K562 (cell line): Measurements from ENCODE around the gene WDR18. TPM values are rescaled to one million over a fixed set of nuclear protein-coding genes. Genes with fewer than 3 reads are reported as not detected.

Source experiments
- ATF1 ChIP-seq, 2 experiments: fragments of 450-650 bp in 1 of 2; IDR thresholded peaks; 2 replicates each; pipeline ENCODE4 v1.6.1; 2016; ENCODE audit warnings: missing compliant biosample characterization in 1 of 2, missing genetic modification characterization in 1 of 2
- CEBPB ChIP-seq: fragments of 450-650 bp; IDR thresholded peaks from 2 replicates; pipeline ENCODE4 v1.6.1; 2016; ENCODE audit warnings: missing genetic modification characterization, missing compliant biosample characterization
- HDAC3 ChIP-seq: fragments of 450-650 bp; IDR thresholded peaks from 2 replicates; pipeline ENCODE4 v1.6.1; 2018; ENCODE audit warnings: borderline replicate concordance, mild to moderate bottlenecking, moderate library complexity; ENCODE audit not compliant: partially characterized antibody
- JUN ChIP-seq, 2 experiments: sonication (generic) in 1 of 2; formaldehyde crosslinking in 1 of 2; IDR thresholded peaks; 2 replicates each; pipeline versions ENCODE4 v1.6.1 to v1.8.0; 2012 to 2022; ENCODE audit warnings: borderline replicate concordance in 2 of 2, mild to moderate bottlenecking in 2 of 2, improper control_type of control experiment in 1 of 2, low read depth in 1 of 2, low read length in 1 of 2, missing genetic modification reagents in 1 of 2
- MGA ChIP-seq: fragments of 450-650 bp; IDR thresholded peaks from 2 replicates; pipeline ENCODE4 v1.6.1; 2016; ENCODE audit warnings: mild to moderate bottlenecking, moderate library complexity
- NCOA1 ChIP-seq: fragments of 450-650 bp; IDR thresholded peaks from 2 replicates; pipeline ENCODE4 v1.6.1; 2016; ENCODE audit warnings: low read depth
- NR2C2 ChIP-seq, 2 experiments: fragments of 200-800 bp in 1 of 2; sonication (Bioruptor generic) in 1 of 2; sonication (generic) in 1 of 2; formaldehyde crosslinking in 1 of 2; IDR thresholded peaks; 2 replicates each; pipeline versions ENCODE4 v1.6.1 to v1.8.0; 2016 to 2022; ENCODE audit warnings: mild to moderate bottlenecking in 1 of 2, missing compliant biosample characterization in 1 of 2, missing genetic modification characterization in 1 of 2, missing genetic modification reagents in 1 of 2
- VEZF1 ChIP-seq: fragments of 200-800 bp; sonication (Bioruptor generic); IDR thresholded peaks from 2 replicates; pipeline ENCODE4 v1.6.1; 2017; ENCODE audit warnings: missing genetic modification characterization, missing compliant biosample characterization
- ZNF445 ChIP-seq: fragments of 250-450 bp; sonication (Bioruptor Pico); IDR thresholded peaks from 2 replicates; pipeline ENCODE4 v1.4.0; 2020; ENCODE audit warnings: low read depth, mild to moderate bottlenecking, moderate library complexity
- polyA plus RNA-seq, 8 experiments: library from polyadenylated mRNA; depleted of rRNA in 4 of 8; stranded (reverse) in 5 of 8; unstranded in 3 of 8; fragments of >200 nt; fragmentation: Nextera tagmentation in 2 of 8; fragmentation: Illumina TruSeq in 1 of 8; extraction: Ambion mirVana in 2 of 8; extraction: Trizol in 1 of 8; gene quantifications; 2 replicates each; pipeline versions ENCODE4 v1.2.1 to v1.2.3, GENCODE V29; 2011 to 2014; ENCODE audit warnings: inconsistent platforms in 1 of 8, missing spikeins in 1 of 8
- total RNA-seq, 7 experiments: library from RNA; depleted of rRNA in 6 of 7; stranded (reverse); fragments of >200 nt in 6 of 7; fragmentation: Illumina TruSeq in 2 of 7; extraction: Trizol in 2 of 7; gene quantifications; 2 replicates each; pipeline versions ENCODE4 v1.2.1 to v1.2.3, GENCODE V29; 2011 to 2021; ENCODE audit warnings: low replicate concordance in 1 of 7

The WDR18 gene
- total and polyA plus RNA-seq, 9 of the 15 experiments (the other 6 are each of a cell fraction or from before 2014, with no cell fraction given) = 0.65 to 181 (median 30.1) TPM

GRCh38 chr19:961866-962620 is 22.1 kb upstream of the WDR18 start (continued):
- peak; percentile 78 for TF ChIP-seq VEZF1 (CRISPR knock-in tag)
- TF ChIP-seq MGA = no peak
- no peak for TF ChIP-seq NCOA1
- TF ChIP-seq HDAC3 = no peak
- TF ChIP-seq NR2C2 (CRISPR knock-in tag; IDR thresholded peaks at IDR 0.05) = no peak
- no peak for TF ChIP-seq NR2C2 (tag; IDR thresholded peaks at IDR 0.05)
- TF ChIP-seq ATF1 (CRISPR knock-in tag; IDR thresholded peaks at IDR 0.05) = no peak
- TF ChIP-seq ATF1 (tag; IDR thresholded peaks at IDR 0.05) = peak; percentile 65
- TF ChIP-seq JUN (IDR thresholded peaks at IDR 0.05; ENCODE audit: borderline replicate concordance, low read depth, low read length) = no peak
- TF ChIP-seq JUN (CRISPR knock-in tag; IDR thresholded peaks at IDR 0.05; ENCODE audit: borderline replicate concordance) = no peak
- no peak for TF ChIP-seq CEBPB (tag)
- TF ChIP-seq ZNF445 = no peak
